Caco-2 (cell line): ENCODE results near the gene FTCD. TPM values are rescaled to one million over a fixed set of nuclear protein-coding genes. Genes with fewer than 3 reads are reported as not detected.

Experiments used
- BruUV-seq: library from RNA; stranded (reverse); fragments of 400-500 nt; replicated peaks from 2 replicates; lab custom pipeline; 2021; lab: Mats Ljungman, UMichigan
- CTCF ChIA-PET: fragments of 300-600 bp; sonication (Branson Sonifier 250); formaldehyde crosslinking; loops from one replicate; lab custom pipeline; 2022; ENCODE audit warnings: antibody characterized with exemption; lab: Charles Lee
- POLR2A ChIA-PET: fragments of 300-600 bp; sonication (Branson Sonifier 250); formaldehyde crosslinking; loops from one replicate; lab custom pipeline; 2022; ENCODE audit warnings: antibody characterized with exemption; lab: Charles Lee
- DNase-seq, 2 experiments: peaks; one replicate each; pipeline versions ENCODE4 v3.0.0 to v3.0.0-alpha.2; 2020 to 2022
- H3K27me3 ChIP-seq: replicated peaks from 2 replicates; pipeline ENCODE4 v1.6.0; 2011; ENCODE audit warnings: low read length; ENCODE audit not compliant: control insufficient read depth, insufficient read depth
- H3K36me3 ChIP-seq: 2 replicates; pipeline ENCODE4 v1.5.1; 2011; ENCODE audit warnings: low read length; ENCODE audit not compliant: control insufficient read depth, insufficient read depth
- H3K4me1 ChIP-seq: fragments of 250-450 bp; sonication (Bioruptor Pico); 2 replicates; pipeline ENCODE4 v1.5.1; 2020; ENCODE audit warnings: mild to moderate bottlenecking
- H3K4me3 ChIP-seq: 2 replicates; pipeline ENCODE4 v1.5.1; 2011; ENCODE audit warnings: low read depth, mild to moderate bottlenecking, control low read depth, low read length
- H3K9me3 ChIP-seq: fragments of 250-450 bp; sonication (Bioruptor Pico); 2 replicates; pipeline ENCODE4 v1.5.1; 2020; ENCODE audit warnings: mild to moderate bottlenecking, moderate library complexity
- H3K27ac Mint-ChIP-seq: one replicate; pipeline ENCODE4 v1.8.0; 2022; ENCODE audit warnings: mixed read lengths; ENCODE audit not compliant: unreplicated experiment
- H3K27me3 Mint-ChIP-seq: one replicate; pipeline ENCODE4 v1.8.0; 2022; ENCODE audit warnings: mixed read lengths; ENCODE audit not compliant: insufficient read depth, unreplicated experiment
- H3K36me3 Mint-ChIP-seq: one replicate; pipeline ENCODE4 v1.8.0; 2022; ENCODE audit warnings: mild to moderate bottlenecking, mixed read lengths; ENCODE audit not compliant: insufficient read depth, unreplicated experiment
- H3K4me1 Mint-ChIP-seq: one replicate; pipeline ENCODE4 v1.8.0; 2022; ENCODE audit warnings: low read depth, mixed read lengths; ENCODE audit not compliant: unreplicated experiment
- H3K4me3 Mint-ChIP-seq: one replicate; pipeline ENCODE4 v1.8.0; 2022; ENCODE audit warnings: mild to moderate bottlenecking, moderate library complexity, mixed read lengths; ENCODE audit not compliant: unreplicated experiment
- H3K9me3 Mint-ChIP-seq: one replicate; pipeline ENCODE4 v1.8.0; 2022; ENCODE audit warnings: mixed read lengths; ENCODE audit not compliant: unreplicated experiment
- CTCF ChIP-seq, 2 experiments: fragments of 200-600 bp in 1 of 2; IDR thresholded peaks; 1 replicate in 1 of 2; 2 replicates in 1 of 2; pipeline versions ENCODE4 v1.5.1 to v1.8.0; 2011 to 2022; ENCODE audit warnings: antibody characterized with exemption in 1 of 2, control low read depth in 1 of 2, inconsistent platforms in 1 of 2, low read depth in 1 of 2, low read length in 1 of 2, mild to moderate bottlenecking in 1 of 2, moderate library complexity in 1 of 2; ENCODE audit not compliant: insufficient read depth in 1 of 2, severe bottlenecking in 1 of 2, unreplicated experiment in 1 of 2
- intact Hi-C: fragments of 100-400 bp; cut with micrococcal nuclease; formaldehyde crosslinking; loops from one replicate; pipeline ENCODE4 v1.10.0; 2022; ENCODE audit not compliant: unreplicated experiment
- total RNA-seq: library from RNA; stranded (reverse); gene quantifications from 2 replicates; pipeline ENCODE4 v1.2.3, GENCODE V29; 2022

The FTCD gene
- total RNA-seq, 1 experiment from 2014 or later = 3.5 TPM

GRCh38 chr21:46163380-46163779 lies 8.0 kb upstream of the FTCD start:
- Mint-ChIP-seq H3K36me3 (peaks cover 34% of the 10 kb centered on the region), H3K27ac (no peak overlapping the region), H3K4me3 (no peak overlapping the region), H3K4me1 (peaks cover 10% of the 10 kb centered on the region), H3K9me3 (no peaks in the 10 kb centered on the region), H3K27me3 (no peaks in the 10 kb centered on the region)
- intact Hi-C loops = no loop called here
- no TSS peak for BruUV-seq
- Histone ChIP-seq H3K9me3 (peaks cover 6% of the 10 kb centered on the region; the same call in 1 of the 2 replicates), H3K4me3 (no peak overlapping the region), H3K27me3 (no peaks in the 10 kb centered on the region), H3K4me1 (peaks cover 7% of the 10 kb centered on the region; the same call in 1 of the 2 replicates), H3K36me3 (no peaks in the 10 kb centered on the region)
- no peak for DNase-seq
- ChIA-PET POLR2A (no interaction called here), CTCF (no interaction called here)
- TF ChIP-seq CTCF (IDR thresholded peaks at IDR 0.05; ENCODE audit: insufficient read depth in 1 of 2, low read depth in 1 of 2, low read length in 1 of 2, severe bottlenecking in 1 of 2, unreplicated experiment in 1 of 2) = no peak

- CTCF ChIA-PET = no interaction called here
- BruUV-seq = no TSS peak
- DNase-seq = no peak
Measured at GRCh38 chr21:46161633-46162592, 6.5 kb upstream of the FTCD start.

More at GRCh38 chr21:46161633-46162592, 6.5 kb upstream of the FTCD start:
- Mint-ChIP-seq H3K36me3 (peaks cover 37% of the 10 kb centered on the region), H3K27ac (no peak overlapping the region), H3K9me3 (no peaks in the 10 kb centered on the region), H3K27me3 (no peaks in the 10 kb centered on the region), H3K4me1 (peaks cover 10% of the 10 kb centered on the region), H3K4me3 (no peak overlapping the region)
- Histone ChIP-seq H3K36me3 (no peaks in the 10 kb centered on the region), H3K4me1 (peaks cover 7% of the 10 kb centered on the region; the same call in 1 of the 2 replicates), H3K4me3 (no peak overlapping the region), H3K9me3 (peaks cover 6% of the 10 kb centered on the region; the same call in 1 of the 2 replicates), H3K27me3 (no peaks in the 10 kb centered on the region)
- no peak for TF ChIP-seq CTCF (IDR thresholded peaks at IDR 0.05; ENCODE audit: insufficient read depth in 1 of 2, low read depth in 1 of 2, low read length in 1 of 2, severe bottlenecking in 1 of 2, unreplicated experiment in 1 of 2)
- intact Hi-C loops = no loop called here
- POLR2A ChIA-PET = no interaction called here
